ENCODE data around the gene MBD3. TPM values are rescaled to one million over a fixed set of nuclear protein-coding genes. Genes with fewer than 3 reads are reported as not detected.

MBD3 gene
- total RNA-seq, 4 donors from 2014 or later: 53.8 to 75.9 (median 64.5) TPM

DNA sequence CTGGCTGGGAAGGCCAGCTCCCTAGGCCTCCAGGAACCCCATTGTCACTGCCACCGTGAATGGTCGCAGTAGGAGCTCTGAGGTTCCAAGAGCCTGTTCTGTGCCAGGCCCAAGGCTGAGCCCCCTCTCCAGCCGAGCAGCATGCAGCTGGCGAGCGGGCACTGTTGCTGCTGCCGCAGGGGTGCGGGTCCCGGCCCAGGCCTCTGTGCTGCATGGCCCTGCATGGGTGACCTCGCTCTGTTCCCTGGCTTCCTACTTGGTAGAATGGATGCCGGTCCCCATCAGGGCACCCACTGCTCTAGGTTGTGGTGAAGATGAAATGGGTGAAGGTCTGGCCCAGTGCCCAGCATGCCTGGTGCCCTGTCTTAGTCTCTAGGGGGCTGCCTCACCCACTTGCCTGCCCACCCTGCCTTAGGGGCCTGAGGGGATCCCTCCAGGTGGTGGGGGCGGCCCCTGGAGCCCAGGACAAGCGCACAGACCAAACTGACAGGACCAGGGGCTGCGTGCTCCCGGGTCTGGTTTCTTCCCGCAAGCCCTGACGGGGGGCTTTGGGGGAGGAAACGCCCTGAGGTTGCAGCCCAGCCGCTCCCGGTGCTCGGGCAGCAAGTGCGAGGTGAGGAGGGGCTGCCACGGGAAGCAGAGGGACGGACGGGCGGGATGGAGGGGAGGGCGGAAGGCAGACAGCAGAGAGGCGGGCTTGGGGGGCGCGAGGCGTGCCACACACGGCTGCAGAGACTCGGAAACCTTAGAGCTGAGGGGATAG is 21.3 kb upstream of the MBD3 start:
- H3K36me3 ChIP-seq: no peaks in the 10 kb centered on the region
- no peak for DNase-seq
- intact Hi-C loops (cut with DNase I; ENCODE audit: low total_unique reads): loop anchor here (5.0 kb wide), 1 partner anchor 33 kb away; no protein-coding TSS in a partner anchor

DNA sequence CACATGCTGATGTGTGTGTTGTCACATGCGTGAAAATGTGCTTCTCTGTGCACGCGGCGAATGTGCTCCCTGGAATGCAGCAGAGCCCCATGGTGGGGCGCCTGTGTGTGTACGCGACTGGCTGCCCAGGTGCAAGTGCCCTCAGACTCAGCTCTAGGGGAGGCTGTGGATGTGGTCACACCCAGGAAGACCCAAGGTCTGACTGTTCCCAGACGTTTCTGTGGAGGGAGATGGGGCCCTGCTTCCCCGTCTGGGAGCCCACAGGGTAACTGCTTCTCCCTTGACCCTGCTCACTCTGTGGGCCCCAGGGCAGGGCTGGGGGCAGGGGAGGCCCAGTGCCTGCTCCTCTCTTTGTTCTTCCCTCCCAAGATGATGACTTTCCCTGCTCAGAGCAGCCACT is 20.5 kb upstream of the MBD3 start:
- H3K27ac ChIP-seq: no peak overlapping the region
- DNase-seq: no peak
- H3K36me3 ChIP-seq: no peaks in the 10 kb centered on the region
- no peaks in the 10 kb centered on the region for H3K27me3 ChIP-seq
- no peak for TF ChIP-seq POLR2A (IDR thresholded peaks at IDR 0.05)
- TF ChIP-seq, protein P1, sequence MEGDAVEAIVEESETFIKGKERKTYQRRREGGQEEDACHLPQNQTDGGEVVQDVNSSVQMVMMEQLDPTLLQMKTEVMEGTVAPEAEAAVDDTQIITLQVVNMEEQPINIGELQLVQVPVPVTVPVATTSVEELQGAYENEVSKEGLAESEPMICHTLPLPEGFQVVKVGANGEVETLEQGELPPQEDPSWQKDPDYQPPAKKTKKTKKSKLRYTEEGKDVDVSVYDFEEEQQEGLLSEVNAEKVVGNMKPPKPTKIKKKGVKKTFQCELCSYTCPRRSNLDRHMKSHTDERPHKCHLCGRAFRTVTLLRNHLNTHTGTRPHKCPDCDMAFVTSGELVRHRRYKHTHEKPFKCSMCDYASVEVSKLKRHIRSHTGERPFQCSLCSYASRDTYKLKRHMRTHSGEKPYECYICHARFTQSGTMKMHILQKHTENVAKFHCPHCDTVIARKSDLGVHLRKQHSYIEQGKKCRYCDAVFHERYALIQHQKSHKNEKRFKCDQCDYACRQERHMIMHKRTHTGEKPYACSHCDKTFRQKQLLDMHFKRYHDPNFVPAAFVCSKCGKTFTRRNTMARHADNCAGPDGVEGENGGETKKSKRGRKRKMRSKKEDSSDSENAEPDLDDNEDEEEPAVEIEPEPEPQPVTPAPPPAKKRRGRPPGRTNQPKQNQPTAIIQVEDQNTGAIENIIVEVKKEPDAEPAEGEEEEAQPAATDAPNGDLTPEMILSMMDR (IDR thresholded peaks at IDR 0.05): no peak
- H3K9me3 ChIP-seq: no peaks in the 10 kb centered on the region
- intact Hi-C loops (cut with DNase I; ENCODE audit: low total_unique reads): loop anchor here (5.0 kb wide), 1 partner anchor 34 kb away; no protein-coding TSS in a partner anchor
- no peaks in the 10 kb centered on the region for H3K4me1 ChIP-seq
- no peak overlapping the region for H3K4me3 ChIP-seq

More for the DNA sequence above, 21.3 kb upstream of the MBD3 start:
- Histone ChIP-seq H3K9me3 (no peaks in the 10 kb centered on the region), H3K27ac (no peak overlapping the region), H3K4me1 (no peaks in the 10 kb centered on the region), H3K27me3 (no peaks in the 10 kb centered on the region), H3K4me3 (no peak overlapping the region)
- TF ChIP-seq POLR2A (IDR thresholded peaks at IDR 0.05): no peak
- TF ChIP-seq, protein P1 (IDR thresholded peaks at IDR 0.05): no peak

DNA sequence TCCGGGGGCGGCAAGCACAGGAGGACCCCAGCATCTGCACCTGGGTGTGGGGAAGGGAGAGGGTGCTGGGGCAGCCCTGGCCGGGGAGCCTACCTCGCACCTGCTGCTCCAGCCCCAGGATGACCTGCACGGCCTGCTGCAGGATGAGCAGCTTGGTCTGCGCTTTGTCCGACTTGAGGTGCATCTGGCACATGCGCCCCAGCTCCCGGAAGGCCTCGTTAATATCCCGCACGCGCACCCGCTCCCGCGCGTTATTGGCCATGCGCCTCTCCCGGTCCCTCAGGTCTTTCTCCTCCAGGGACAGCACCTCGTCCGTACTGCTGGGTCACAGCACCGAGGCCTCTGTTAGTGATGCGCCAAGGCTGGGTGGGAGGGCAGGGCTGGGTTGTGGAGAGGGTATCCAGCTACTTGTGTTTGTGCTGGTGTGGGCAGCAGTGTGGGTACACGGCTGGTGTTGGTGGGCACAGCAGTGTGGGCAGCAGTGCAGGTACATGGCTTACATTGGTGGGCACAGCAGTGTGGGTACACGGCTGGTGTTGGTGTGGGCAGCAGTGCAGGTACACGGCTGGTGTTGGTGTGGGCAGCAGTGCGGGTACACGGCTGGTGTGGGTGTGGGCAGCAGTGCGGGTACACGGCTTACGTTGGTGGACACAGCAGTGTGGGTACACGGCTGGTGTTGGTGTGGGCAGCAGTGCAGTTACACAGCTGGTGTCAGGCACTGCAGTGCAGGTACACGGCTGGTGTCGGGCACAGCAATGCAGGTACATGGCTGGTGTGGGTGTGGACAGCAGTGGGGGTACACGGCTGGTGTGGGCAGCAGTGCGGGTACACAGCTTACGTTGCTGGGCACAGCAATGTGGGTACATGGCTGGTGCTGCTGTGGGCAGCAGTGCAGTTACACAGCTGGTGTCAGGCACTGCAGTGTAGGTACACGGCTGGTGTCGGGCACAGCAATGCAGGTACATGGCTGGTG is 19.7 kb upstream of the MBD3 start:
- Histone ChIP-seq H3K27me3 (no peaks in the 10 kb centered on the region), H3K4me1 (no peaks in the 10 kb centered on the region), H3K27ac (no peak overlapping the region), H3K9me3 (no peaks in the 10 kb centered on the region), H3K4me3 (no peak overlapping the region), H3K36me3 (no peaks in the 10 kb centered on the region)
- DNase-seq: no peak
- no peak for TF ChIP-seq POLR2A (IDR thresholded peaks at IDR 0.05)
- TF ChIP-seq, protein P1 (IDR thresholded peaks at IDR 0.05): no peak
- intact Hi-C loops (cut with DNase I; ENCODE audit: low total_unique reads): loop anchor here (5.0 kb wide), 1 partner anchor 35 kb away; no protein-coding TSS in a partner anchor

DNA sequence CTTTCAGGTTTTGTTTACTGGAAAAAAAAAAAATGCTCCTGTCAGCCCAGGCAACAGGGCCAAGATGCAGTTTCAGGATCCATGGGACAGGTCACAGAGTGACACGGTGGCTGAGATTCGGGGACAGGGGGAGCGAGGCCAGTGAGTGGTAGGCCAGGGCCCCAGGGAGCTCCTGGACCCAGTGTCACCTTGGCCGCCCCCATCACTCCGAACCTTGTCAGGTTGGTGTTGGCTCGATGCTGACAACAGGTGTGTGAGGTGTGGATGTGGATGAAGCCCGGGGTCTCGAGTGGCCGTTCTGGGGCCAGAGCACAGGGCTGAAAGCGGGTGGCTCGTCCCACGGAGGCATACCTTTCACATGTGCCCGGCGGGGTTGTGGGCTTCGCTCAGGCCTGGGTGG is 18.7 kb upstream of the MBD3 start:
- H3K27me3 ChIP-seq: no peaks in the 10 kb centered on the region
- TF ChIP-seq POLR2A (IDR thresholded peaks at IDR 0.05): no peak
- TF ChIP-seq, protein P1 (IDR thresholded peaks at IDR 0.05): no peak
- no peak overlapping the region for H3K4me3 ChIP-seq
- H3K36me3 ChIP-seq: no peaks in the 10 kb centered on the region
- no peak for DNase-seq
- H3K27ac ChIP-seq: no peak overlapping the region
- H3K9me3 ChIP-seq: no peaks in the 10 kb centered on the region
- intact Hi-C loops (cut with DNase I; ENCODE audit: low total_unique reads): loop anchor here (5.0 kb wide), 1 partner anchor 36 kb away; no protein-coding TSS in a partner anchor
- H3K4me1 ChIP-seq: no peaks in the 10 kb centered on the region

Measured in uterus (tissue), 4 donors.